Measurements from ENCODE around the gene CBFA2T2. TPM values are rescaled to one million over a fixed set of nuclear protein-coding genes. Genes with fewer than 3 reads are reported as not detected.

The CBFA2T2 gene
- total RNA-seq, 1 experiment from 2014 or later: 20.0 TPM

DNA sequence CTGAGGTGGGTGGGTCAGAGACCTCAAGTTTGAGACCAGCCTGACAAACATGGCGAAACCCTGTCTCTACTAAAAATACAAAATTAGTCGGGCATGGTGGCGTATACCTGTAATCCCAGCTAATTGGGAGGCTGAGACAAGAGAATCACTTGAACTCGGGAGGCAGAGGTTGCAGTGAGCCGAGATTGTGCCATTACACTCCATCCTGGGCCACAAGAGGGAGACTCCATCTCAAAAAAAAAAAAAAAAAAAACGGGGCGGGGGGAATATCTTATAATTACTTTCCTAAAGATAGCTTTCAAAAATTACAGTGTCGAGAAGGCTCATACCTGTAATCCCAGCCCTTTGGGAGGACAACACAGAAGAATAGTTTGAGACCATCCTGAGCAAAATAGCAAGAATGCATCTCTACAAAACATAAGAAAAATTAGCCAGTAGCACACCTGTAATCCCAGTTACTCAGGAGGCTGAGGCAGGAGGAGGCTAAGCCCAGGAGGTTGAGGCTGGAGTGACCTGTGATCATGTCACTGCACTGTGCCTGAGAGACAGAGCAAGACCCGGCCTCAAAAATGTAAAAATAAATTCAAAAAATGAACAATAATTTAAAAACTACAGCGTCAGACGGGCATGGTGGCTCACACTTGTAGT is 25.8 kb downstream of the CBFA2T2 start:
- no peak overlapping the region for H2AFZ ChIP-seq
- 0 out of 2 replicates have a peak, but pooled peaks cover 4% of the 10 kb centered on the region for H4K20me1 ChIP-seq (ENCODE audit: insufficient read depth)
- H3K27ac ChIP-seq: no peak overlapping the region
- no peaks in the 10 kb centered on the region for H3K9me3 ChIP-seq (ENCODE audit: insufficient read depth, low read depth)
- no peaks in the 10 kb centered on the region for H3K9me2 ChIP-seq (ENCODE audit: insufficient read depth)
- H3F3A ChIP-seq (ENCODE audit: insufficient read depth, low read depth): 0 out of 2 replicates have a peak, but pooled peaks cover 13% of the 10 kb centered on the region
- no peaks in the 10 kb centered on the region for H3K27me3 ChIP-seq (ENCODE audit: insufficient read depth, low read depth)
- ChIA-PET CTCF (interaction anchor here (0.5 to 1.1 kb wide), 5 partner anchors 19 to 102 kb away, joined by 3 to 5 read pairs (median 5); no protein-coding TSS in a partner anchor), POLR2A (ENCODE audit: unreplicated experiment) (no interaction called here)
- no peak overlapping the region for H3K4me2 ChIP-seq
- no peak overlapping the region for H3K4me3 ChIP-seq
- peaks cover 16% of the 10 kb centered on the region for H3K4me1 ChIP-seq (replicated peaks; ENCODE audit: insufficient read depth)
- no peak for TF ChIP-seq EZH2 (IDR thresholded peaks at IDR 0.05; ENCODE audit: low read depth)
- TF ChIP-seq, protein P1, sequence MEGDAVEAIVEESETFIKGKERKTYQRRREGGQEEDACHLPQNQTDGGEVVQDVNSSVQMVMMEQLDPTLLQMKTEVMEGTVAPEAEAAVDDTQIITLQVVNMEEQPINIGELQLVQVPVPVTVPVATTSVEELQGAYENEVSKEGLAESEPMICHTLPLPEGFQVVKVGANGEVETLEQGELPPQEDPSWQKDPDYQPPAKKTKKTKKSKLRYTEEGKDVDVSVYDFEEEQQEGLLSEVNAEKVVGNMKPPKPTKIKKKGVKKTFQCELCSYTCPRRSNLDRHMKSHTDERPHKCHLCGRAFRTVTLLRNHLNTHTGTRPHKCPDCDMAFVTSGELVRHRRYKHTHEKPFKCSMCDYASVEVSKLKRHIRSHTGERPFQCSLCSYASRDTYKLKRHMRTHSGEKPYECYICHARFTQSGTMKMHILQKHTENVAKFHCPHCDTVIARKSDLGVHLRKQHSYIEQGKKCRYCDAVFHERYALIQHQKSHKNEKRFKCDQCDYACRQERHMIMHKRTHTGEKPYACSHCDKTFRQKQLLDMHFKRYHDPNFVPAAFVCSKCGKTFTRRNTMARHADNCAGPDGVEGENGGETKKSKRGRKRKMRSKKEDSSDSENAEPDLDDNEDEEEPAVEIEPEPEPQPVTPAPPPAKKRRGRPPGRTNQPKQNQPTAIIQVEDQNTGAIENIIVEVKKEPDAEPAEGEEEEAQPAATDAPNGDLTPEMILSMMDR (conservative IDR thresholded peaks at IDR 0.05): peak; percentile 51; the same call in 1 of the 2 replicates
- no TSS peak for BruUV-seq (replicated peaks)
- peaks cover 32% of the 10 kb centered on the region for H3K79me2 ChIP-seq (ENCODE audit: low read depth)
- no peaks in the 10 kb centered on the region for H3K36me3 ChIP-seq (ENCODE audit: low read depth)
- intact Hi-C loops (cut with micrococcal nuclease; ENCODE audit: unreplicated experiment): no loop called here
- no peak for DNase-seq

DNA sequence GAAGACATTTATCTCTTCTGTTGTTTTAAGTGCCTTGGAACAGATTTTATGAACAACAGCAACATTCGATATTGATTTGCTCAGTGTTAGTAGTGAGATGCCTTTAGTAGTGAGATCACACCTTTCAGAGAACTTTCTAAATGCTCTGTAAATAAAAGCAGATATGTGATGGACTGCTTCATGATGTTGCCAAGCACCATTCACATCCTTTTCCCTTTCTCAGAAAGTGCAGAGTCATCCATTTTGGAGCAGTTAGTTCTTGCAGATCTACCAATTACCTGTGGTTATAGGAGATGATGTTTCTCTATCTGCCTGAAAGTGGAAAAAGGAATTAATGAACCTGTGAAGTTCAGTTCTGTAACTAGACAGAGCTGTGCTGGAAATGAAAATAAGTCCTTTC is 27.0 kb downstream of the CBFA2T2 start:
- Histone ChIP-seq H3K4me3 (no peak overlapping the region), H3K4me2 (no peak overlapping the region), H2AFZ (no peak overlapping the region), H3K9me2 (ENCODE audit: insufficient read depth) (no peaks in the 10 kb centered on the region), H3K27me3 (ENCODE audit: insufficient read depth, low read depth) (no peaks in the 10 kb centered on the region), H3K79me2 (ENCODE audit: low read depth) (peaks cover 24% of the 10 kb centered on the region), H3K4me1 (replicated peaks; ENCODE audit: insufficient read depth) (peaks cover 16% of the 10 kb centered on the region), H3F3A (ENCODE audit: insufficient read depth, low read depth) (peaks cover 13% of the 10 kb centered on the region; the same call in 1 of the 2 replicates), H4K20me1 (ENCODE audit: insufficient read depth) (no peaks in the 10 kb centered on the region), H3K36me3 (ENCODE audit: low read depth) (no peaks in the 10 kb centered on the region), H3K9me3 (ENCODE audit: insufficient read depth, low read depth) (no peaks in the 10 kb centered on the region), H3K27ac (peak overlapping the region; percentile 18)
- ChIA-PET POLR2A (ENCODE audit: unreplicated experiment) (interaction anchor here (0.6 kb wide), 1 partner anchor 135 kb away, joined by 14 read pairs; no protein-coding TSS in a partner anchor), CTCF (interaction anchor here (0.6 to 0.7 kb wide), 5 partner anchors 42 to 1956 kb away, joined by 3 to 9 read pairs (median 6); no protein-coding TSS in a partner anchor)
- TF ChIP-seq EZH2 (IDR thresholded peaks at IDR 0.05; ENCODE audit: low read depth): no peak
- TF ChIP-seq, protein P1 (conservative IDR thresholded peaks at IDR 0.05): no peak
- intact Hi-C loops (cut with micrococcal nuclease; ENCODE audit: unreplicated experiment): no loop called here
- peak in 1 of 2 experiments; percentile 47 for DNase-seq
- no TSS peak for BruUV-seq (replicated peaks)

DNA sequence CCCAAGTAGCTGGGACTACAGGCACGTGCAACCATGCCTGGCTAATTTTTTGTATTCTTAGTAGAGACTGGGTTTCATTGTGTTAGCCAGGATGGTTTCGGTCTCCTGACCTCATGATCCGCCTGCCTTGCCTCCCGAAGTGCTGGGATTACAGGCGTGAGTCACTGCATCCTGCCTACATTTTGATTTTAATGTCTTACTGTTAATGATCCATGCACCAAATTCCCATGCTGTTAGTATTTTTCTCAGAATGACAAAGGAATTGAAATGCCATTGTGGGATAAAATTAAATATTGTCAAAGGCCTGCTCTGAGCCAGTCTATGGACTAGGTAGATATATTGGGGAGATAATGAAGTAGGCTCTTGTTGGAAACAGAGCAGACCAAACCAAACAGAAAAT is 28.2 kb downstream of the CBFA2T2 start:
- Histone ChIP-seq H3K4me1 (replicated peaks; ENCODE audit: insufficient read depth) (peaks cover 16% of the 10 kb centered on the region), H3K4me2 (no peak overlapping the region), H3K27ac (peak overlapping the region; percentile 18; the same call in 1 of the 2 replicates), H3K4me3 (no peak overlapping the region), H3K27me3 (ENCODE audit: insufficient read depth, low read depth) (no peaks in the 10 kb centered on the region), H3K36me3 (ENCODE audit: low read depth) (no peaks in the 10 kb centered on the region), H3K9me3 (ENCODE audit: insufficient read depth, low read depth) (no peaks in the 10 kb centered on the region), H2AFZ (no peak overlapping the region), H3K79me2 (ENCODE audit: low read depth) (peaks cover 17% of the 10 kb centered on the region), H4K20me1 (ENCODE audit: insufficient read depth) (no peaks in the 10 kb centered on the region), H3K9me2 (ENCODE audit: insufficient read depth) (no peaks in the 10 kb centered on the region), H3F3A (ENCODE audit: insufficient read depth, low read depth) (peaks cover 13% of the 10 kb centered on the region; the same call in 1 of the 2 replicates)
- ChIA-PET CTCF (no interaction called here), POLR2A (ENCODE audit: unreplicated experiment) (interaction anchor here (0.6 to 0.7 kb wide), 2 partner anchors 28 to 136 kb away, joined by 4 to 6 read pairs; no protein-coding TSS in a partner anchor)
- TF ChIP-seq, protein P1 (conservative IDR thresholded peaks at IDR 0.05): no peak
- no peak for TF ChIP-seq EZH2 (IDR thresholded peaks at IDR 0.05; ENCODE audit: low read depth)
- peak; percentile 36 to 48 for DNase-seq
- intact Hi-C loops (cut with micrococcal nuclease; ENCODE audit: unreplicated experiment): no loop called here
- BruUV-seq (replicated peaks): no TSS peak
